ENCODE results near the gene CRYGN.

- TF ChIP-seq CTCF (conservative IDR thresholded peaks at IDR 0.05 in 1 of 2, IDR thresholded peaks at IDR 0.05 in 1 of 2; ENCODE audit: low read depth in 1 of 2, low read length in 2 of 2) = no peak
- no peak for TF ChIP-seq EZH2 (IDR thresholded peaks at IDR 0.05; ENCODE audit: low read length, missing control alignments)
Measured at GRCh38 chr7:151423226-151423625, 16.7 kb downstream of the CRYGN start.
